ENCODE data around the gene ACVR1. TPM values are rescaled to one million over a fixed set of nuclear protein-coding genes. Genes with fewer than 3 reads are reported as not detected.

The ACVR1 gene
- total RNA-seq, 1 experiment from 2014 or later = 27.6 TPM

DNA sequence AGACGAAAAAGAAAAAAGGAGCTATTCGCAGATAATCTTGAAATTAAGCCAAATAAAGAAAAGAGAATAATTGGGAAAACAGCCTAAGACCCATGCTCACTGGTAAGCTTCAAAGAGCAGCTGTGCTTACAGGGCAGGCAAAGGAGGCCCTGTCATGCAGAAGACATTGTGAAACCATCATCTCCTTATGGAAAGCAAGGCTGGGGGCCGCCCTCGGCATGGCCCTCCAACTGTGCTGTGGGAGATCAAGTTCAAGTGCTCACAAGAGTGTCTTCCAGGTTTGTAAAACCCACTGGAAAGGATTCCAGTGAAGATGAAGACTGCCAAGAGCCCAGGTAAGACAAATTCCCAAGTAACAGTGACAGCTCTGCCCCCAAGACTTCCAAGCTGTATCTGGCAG, 32.2 kb downstream of the ACVR1 start:
- ChIA-PET POLR2A (no interaction called here), CTCF (no interaction called here)
- TF ChIP-seq CTCF (IDR thresholded peaks at IDR 0.05) (no peak), TCF7L2 (IDR thresholded peaks at IDR 0.05; ENCODE audit: low read depth, low read length) (no peak), SIN3A (IDR thresholded peaks at IDR 0.05; ENCODE audit: borderline replicate concordance, insufficient read depth, low read depth, low read length) (no peak), POLR2AphosphoS5 (IDR thresholded peaks at IDR 0.05; ENCODE audit: low read depth, low read length) (no peak), REST (IDR thresholded peaks at IDR 0.05; ENCODE audit: insufficient read depth in 1 of 2, low read depth in 2 of 2, low read length in 1 of 2) (no peak)
- H3K36me3 ChIP-seq (ENCODE audit: control insufficient read depth, insufficient read depth, low read length) = no peaks in the 10 kb centered on the region
- no peaks in the 10 kb centered on the region for H3K9me3 ChIP-seq (ENCODE audit: control insufficient read depth, insufficient read depth, low read depth, low read length)
- intact Hi-C loops (cut with micrococcal nuclease; ENCODE audit: unreplicated experiment) (no loop called here), in situ Hi-C loops (cut with HindIII; ENCODE audit: low pct_unique_long_range_greater_than_20kb, low sequenced_read_pairs) (no loop called here)
- no peak overlapping the region for H3K4me3 ChIP-seq (ENCODE audit: low read depth in 2 of 2, low read length in 2 of 2)
- BruUV-seq (replicated peaks) = no TSS peak
- peaks cover 22% of the 10 kb centered on the region for H3K4me1 ChIP-seq (ENCODE audit: control insufficient read depth, insufficient read depth, low read length)
- H3K27ac ChIP-seq (ENCODE audit: low read length) = no peak overlapping the region
- no peaks in the 10 kb centered on the region for H3K27me3 ChIP-seq (ENCODE audit: control insufficient read depth, insufficient read depth, low read length)
- DNase-seq (ENCODE audit: low read depth, low spot score) (no peak), ATAC-seq (no peak)

GRCh38 chr2:157843081-157843480, 33.0 kb downstream of the ACVR1 start:
- ATAC-seq (no peak), DNase-seq (ENCODE audit: low read depth, low spot score) (no peak)
- TF ChIP-seq REST (IDR thresholded peaks at IDR 0.05; ENCODE audit: insufficient read depth in 1 of 2, low read depth in 2 of 2, low read length in 1 of 2) (no peak), TCF7L2 (IDR thresholded peaks at IDR 0.05; ENCODE audit: low read depth, low read length) (no peak), POLR2AphosphoS5 (IDR thresholded peaks at IDR 0.05; ENCODE audit: low read depth, low read length) (no peak), SIN3A (IDR thresholded peaks at IDR 0.05; ENCODE audit: borderline replicate concordance, insufficient read depth, low read depth, low read length) (no peak), CTCF (IDR thresholded peaks at IDR 0.05) (no peak)
- CTCF ChIA-PET = no interaction called here
- peaks cover 30% of the 10 kb centered on the region for H3K4me1 ChIP-seq (ENCODE audit: control insufficient read depth, insufficient read depth, low read length)
- POLR2A ChIA-PET = no interaction called here
- no peak overlapping the region for H3K4me3 ChIP-seq (ENCODE audit: low read depth in 2 of 2, low read length in 2 of 2)
- no peak overlapping the region for H3K27ac ChIP-seq (ENCODE audit: low read length)
- H3K9me3 ChIP-seq (ENCODE audit: control insufficient read depth, insufficient read depth, low read depth, low read length) = no peaks in the 10 kb centered on the region
- intact Hi-C loops (cut with micrococcal nuclease; ENCODE audit: unreplicated experiment) = no loop called here
- in situ Hi-C loops (cut with HindIII; ENCODE audit: low pct_unique_long_range_greater_than_20kb, low sequenced_read_pairs) = no loop called here
- no peaks in the 10 kb centered on the region for H3K27me3 ChIP-seq (ENCODE audit: control insufficient read depth, insufficient read depth, low read length)
- H3K36me3 ChIP-seq (ENCODE audit: control insufficient read depth, insufficient read depth, low read length) = no peaks in the 10 kb centered on the region
- BruUV-seq (replicated peaks) = no TSS peak

Data from Panc1 (cell line).